Activated effector memory CD4-positive, alpha-beta T cell treated with Interleukin-2 at 50 U/mL for 16 hours (primary cell): ENCODE measurements around the gene ADAMTS6.

Source experiments
- DNase-seq: peaks from one replicate; pipeline ENCODE4 v3.0.0-alpha.2; 2020

The ADAMTS6 gene

GRCh38 chr5:65141493-65141892 is 340.2 kb downstream of the ADAMTS6 start:
- DNase-seq, result no peak

GRCh38 chr5:65137631-65138030 is 344.1 kb downstream of the ADAMTS6 start:
- DNase-seq, result no peak

DNA sequence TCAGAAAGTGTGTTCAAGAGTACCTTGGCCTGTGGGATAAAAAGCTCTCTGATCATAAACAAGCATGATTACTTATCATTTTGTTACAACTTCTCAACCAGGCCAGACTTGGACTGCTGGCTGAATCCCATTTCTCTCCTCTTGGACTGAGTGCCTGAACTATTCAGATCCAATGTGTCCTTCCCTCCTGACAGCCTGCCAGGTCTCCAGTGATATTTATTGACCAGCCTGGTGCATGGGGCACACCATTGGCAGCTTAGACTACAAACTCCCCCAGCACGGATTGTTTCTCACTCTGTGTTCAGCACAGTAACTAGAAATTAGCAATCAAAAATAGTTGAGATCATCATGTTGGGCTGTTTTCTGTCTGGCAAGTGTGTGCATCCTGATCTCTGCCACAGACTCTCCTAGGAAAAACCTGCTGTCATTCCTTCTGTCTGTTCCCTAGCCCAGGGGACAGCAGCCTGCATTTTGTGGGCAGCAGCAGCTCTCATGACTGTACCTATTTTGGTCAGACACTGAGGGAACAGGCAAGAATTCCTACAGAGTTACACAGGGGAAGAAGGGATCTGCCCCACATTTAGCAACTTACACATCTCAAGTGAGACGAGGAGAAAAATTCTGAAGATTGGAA is 348.1 kb downstream of the ADAMTS6 start:
- DNase-seq, result no peak

- no peak for DNase-seq
Measured at GRCh38 chr5:65132386-65132785, 349.3 kb downstream of the ADAMTS6 start.

DNA sequence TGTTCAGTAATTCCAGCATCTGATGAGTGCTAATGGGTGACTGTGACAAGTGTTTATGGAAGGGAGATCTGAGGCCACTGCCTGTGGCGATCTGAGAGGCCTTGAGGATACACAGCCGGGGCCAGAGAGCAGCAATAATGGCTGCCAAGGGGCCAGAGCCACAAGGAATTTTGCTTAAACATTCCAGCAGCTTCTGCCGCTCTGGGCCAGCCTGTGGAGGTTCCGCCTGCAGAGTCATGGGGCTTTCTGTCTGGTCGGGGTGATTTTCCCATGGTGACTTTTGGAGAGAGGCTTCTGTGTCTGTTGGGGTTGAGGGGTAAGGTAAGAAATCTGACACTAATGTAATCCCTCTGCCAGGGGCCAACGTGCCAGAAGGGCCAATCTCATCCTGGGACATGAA is 353.5 kb downstream of the ADAMTS6 start:
- DNase-seq, result no peak

- DNase-seq, result no peak
Measured at GRCh38 chr5:65127161-65127901, 354.4 kb downstream of the ADAMTS6 start.

- DNase-seq, result no peak
Measured at GRCh38 chr5:65126542-65127069, 355.1 kb downstream of the ADAMTS6 start.

GRCh38 chr5:65125591-65126541 is 355.9 kb downstream of the ADAMTS6 start:
- no peak for DNase-seq

GRCh38 chr5:65121880-65122436 is 359.8 kb downstream of the ADAMTS6 start:
- DNase-seq, result no peak

GRCh38 chr5:65120371-65120967 is 361.3 kb downstream of the ADAMTS6 start:
- no peak for DNase-seq

DNA sequence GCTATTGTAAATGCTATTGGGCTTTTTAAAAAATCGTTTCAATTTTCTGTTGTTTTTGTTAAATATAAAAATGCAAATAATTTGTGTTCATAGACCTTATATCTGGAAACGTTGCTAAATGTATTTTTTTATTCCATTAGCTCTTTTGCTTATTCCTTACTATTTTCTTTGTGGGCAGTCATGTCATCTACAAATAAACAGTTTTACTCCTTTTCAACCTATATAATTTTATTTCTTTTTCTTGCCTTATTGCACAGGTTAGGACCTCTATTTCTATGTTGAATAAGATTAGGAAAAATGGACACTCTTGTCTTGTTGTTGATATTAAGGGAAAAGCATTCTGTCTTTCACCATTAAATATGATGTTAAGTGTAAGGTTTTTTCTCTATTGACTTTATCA is 364.2 kb downstream of the ADAMTS6 start:
- DNase-seq, result no peak

DNA sequence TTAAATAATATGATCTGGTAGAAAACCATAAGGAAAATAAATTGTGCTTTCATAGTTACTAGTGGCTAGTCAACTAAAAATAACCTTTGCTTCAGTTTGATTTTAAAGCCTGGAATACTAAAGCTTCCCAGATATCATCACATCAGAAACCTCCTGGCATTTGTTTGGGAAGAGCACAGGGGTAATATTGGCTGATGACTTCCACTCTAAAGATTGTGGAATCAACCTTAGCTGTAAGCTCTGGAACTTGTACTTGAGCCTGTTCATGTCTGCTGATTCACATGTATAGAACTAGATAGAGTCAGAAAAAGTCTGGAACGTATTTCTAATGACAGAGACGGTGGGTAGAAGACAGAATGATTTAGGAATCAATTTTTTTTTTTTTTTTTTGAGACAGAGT is 367.9 kb downstream of the ADAMTS6 start:
- DNase-seq, result no peak

GRCh38 chr5:65111961-65112658 is 369.6 kb downstream of the ADAMTS6 start:
- no peak for DNase-seq

- no peak for DNase-seq
Measured at GRCh38 chr5:65108786-65109743, 372.7 kb downstream of the ADAMTS6 start.

GRCh38 chr5:65105301-65105700 is 376.4 kb downstream of the ADAMTS6 start:
- no peak for DNase-seq

DNA sequence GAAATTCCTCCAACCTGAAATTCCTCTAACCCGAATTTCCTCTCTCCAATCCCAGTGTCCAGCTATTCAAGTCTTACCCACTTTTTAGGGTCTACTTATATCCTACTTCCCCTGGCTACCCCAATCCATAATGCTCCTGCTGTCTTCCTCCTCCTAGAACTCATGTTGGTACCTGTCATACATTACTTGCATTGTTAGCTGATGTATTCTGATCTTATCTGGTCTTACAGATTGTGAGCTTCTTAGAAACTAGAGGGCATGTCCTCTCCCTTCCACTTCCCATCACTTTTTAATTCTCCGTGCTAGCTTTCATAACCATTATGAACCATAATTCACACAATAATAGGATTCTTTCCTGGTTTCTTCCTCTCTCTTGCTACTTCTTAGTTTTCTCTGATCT is 376.9 kb downstream of the ADAMTS6 start:
- no peak for DNase-seq

GRCh38 chr5:65103756-65104440 is 377.8 kb downstream of the ADAMTS6 start:
- no peak for DNase-seq

DNA sequence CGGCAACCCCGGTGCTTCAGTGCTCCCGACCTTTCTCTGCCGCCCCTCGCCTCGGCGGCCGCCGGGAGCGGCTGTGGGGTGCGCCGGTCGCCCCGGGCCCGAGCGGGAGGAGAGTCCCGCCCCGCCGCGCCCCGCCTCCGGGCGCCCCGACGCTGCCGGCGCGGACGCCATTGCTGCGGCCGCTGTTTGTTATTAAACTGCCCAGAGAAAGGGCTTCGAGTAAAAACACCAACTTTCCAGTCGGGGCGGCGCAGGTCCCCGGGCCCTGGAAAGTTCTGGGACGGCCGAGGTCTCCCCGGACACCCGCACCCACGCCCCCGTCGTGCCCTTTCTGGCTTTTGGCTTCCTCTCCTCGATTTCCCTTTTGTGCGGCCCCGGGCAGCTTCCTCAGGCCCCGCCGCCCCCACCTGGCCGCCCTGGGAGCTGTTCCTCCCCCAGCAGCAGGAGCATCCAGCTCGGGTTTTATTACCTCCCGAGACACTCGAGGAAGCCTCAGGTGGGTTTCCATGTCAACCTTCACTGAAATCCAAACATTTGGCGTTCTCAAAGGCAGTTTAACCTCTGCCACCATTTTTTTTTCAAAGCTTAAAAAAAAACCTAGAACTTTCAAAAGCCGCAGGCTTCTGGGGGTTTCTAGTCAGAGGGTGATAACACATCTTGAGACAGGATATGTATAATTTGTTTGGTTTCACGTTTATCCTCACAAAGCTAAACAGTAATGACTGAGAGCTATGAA is 378.6 kb downstream of the ADAMTS6 start:
- DNase-seq, result peak; percentile 40

- no peak for DNase-seq
Measured at GRCh38 chr5:65102371-65102975, 379.2 kb downstream of the ADAMTS6 start.
